Gastrocnemius medialis (tissue), 4 donors: ENCODE data around the gene MYB.

Experiments used
- POLR2A ChIP-seq, 2 donors: fragments of 450-650 bp; IDR thresholded peaks; one replicate each; pipeline ENCODE4 v1.6.1; 2017; ENCODE audit warnings: antibody characterized with exemption in 2 of 2, mild to moderate bottlenecking in 2 of 2, moderate library complexity in 2 of 2
- TF ChIP-seq, protein P1 (sequence below), 5 experiments: fragments of 450-650 bp in 3 of 5; fragments of 200-600 bp in 2 of 5; sonication (generic) in 2 of 5; IDR thresholded peaks in 4 of 5; conservative IDR thresholded peaks in 1 of 5; 1 replicate in 4 of 5; 2 replicates in 1 of 5; pipeline ENCODE4 v1.5.1; 2016 to 2019; ENCODE audit warnings: antibody characterized with exemption in 5 of 5, mild to moderate bottlenecking in 3 of 5, moderate library complexity in 3 of 5

DNA sequence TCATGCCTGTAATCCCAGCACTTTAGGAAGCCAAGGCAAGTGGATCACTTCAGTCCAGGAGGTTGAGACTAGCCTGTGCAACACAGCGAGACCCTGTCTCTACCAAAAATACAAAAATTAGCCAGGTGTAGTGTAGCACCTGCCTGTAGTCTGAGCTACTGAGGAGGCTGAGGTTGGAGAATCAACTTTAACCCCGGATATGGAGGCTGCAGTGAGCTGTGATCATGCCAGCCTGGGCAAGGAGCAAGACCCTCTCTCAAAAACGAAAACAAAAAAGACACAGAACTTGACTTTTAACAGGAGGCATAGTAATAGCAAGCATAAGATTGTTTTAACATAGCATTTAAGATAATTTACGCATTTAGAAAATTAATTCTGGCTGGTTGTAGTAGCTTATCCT, 32.5 kb downstream of the MYB start:
- TF ChIP-seq, protein P1, sequence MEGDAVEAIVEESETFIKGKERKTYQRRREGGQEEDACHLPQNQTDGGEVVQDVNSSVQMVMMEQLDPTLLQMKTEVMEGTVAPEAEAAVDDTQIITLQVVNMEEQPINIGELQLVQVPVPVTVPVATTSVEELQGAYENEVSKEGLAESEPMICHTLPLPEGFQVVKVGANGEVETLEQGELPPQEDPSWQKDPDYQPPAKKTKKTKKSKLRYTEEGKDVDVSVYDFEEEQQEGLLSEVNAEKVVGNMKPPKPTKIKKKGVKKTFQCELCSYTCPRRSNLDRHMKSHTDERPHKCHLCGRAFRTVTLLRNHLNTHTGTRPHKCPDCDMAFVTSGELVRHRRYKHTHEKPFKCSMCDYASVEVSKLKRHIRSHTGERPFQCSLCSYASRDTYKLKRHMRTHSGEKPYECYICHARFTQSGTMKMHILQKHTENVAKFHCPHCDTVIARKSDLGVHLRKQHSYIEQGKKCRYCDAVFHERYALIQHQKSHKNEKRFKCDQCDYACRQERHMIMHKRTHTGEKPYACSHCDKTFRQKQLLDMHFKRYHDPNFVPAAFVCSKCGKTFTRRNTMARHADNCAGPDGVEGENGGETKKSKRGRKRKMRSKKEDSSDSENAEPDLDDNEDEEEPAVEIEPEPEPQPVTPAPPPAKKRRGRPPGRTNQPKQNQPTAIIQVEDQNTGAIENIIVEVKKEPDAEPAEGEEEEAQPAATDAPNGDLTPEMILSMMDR (IDR thresholded peaks at IDR 0.05 in 4 of 5, conservative IDR thresholded peaks at IDR 0.05 in 1 of 5) = no peak
- no peak for TF ChIP-seq POLR2A (IDR thresholded peaks at IDR 0.05)
